Common myeloid progenitor, CD34-positive (primary cell): ENCODE data around the gene TMEM14B.

Experiments used
- CTCF ChIA-PET: fragments of 350-600 bp; sonication (Branson Sonifier 250); formaldehyde crosslinking; loops from one replicate; lab custom pipeline; 2021; ENCODE audit warnings: antibody characterized with exemption; lab: Charles Lee
- POLR2A ChIA-PET: fragments of 350-600 bp; sonication (Branson Sonifier 250); formaldehyde crosslinking; loops from one replicate; lab custom pipeline; 2021; ENCODE audit warnings: antibody characterized with exemption; lab: Charles Lee
- DNase-seq, 3 donors: peaks; one replicate each; pipeline versions ENCODE4 v3.0.0 to v3.0.0-alpha.2; 2013
- H3K27ac ChIP-seq, 2 experiments: 1 replicate in 1 of 2; 2 replicates in 1 of 2; pipeline ENCODE4 v1.7.0; 2013; ENCODE audit warnings: inconsistent platforms in 2 of 2, low read length in 2 of 2, mild to moderate bottlenecking in 2 of 2, low read depth in 1 of 2, moderate library complexity in 1 of 2; ENCODE audit not compliant: severe bottlenecking in 2 of 2, insufficient read depth in 1 of 2, poor library complexity in 1 of 2
- H3K27me3 ChIP-seq, 5 experiments: replicated peaks in 2 of 5; 1 replicate in 3 of 5; 2 replicates in 2 of 5; pipeline versions ENCODE4 v1.6.1 to v1.7.0; 2013; ENCODE audit warnings: low read length in 4 of 5, mild to moderate bottlenecking in 2 of 5, moderate library complexity in 2 of 5, inconsistent platforms in 1 of 5; ENCODE audit not compliant: insufficient read depth in 5 of 5, control insufficient read depth in 4 of 5
- H3K36me3 ChIP-seq, 4 experiments: 1 replicate in 2 of 4; 2 replicates in 2 of 4; pipeline versions ENCODE4 v1.6.1 to v1.7.0; 2013; ENCODE audit warnings: low read length in 3 of 4, control low read depth in 1 of 4, mild to moderate bottlenecking in 1 of 4; ENCODE audit not compliant: control insufficient read depth in 4 of 4, insufficient read depth in 4 of 4
- H3K4me1 ChIP-seq, 4 experiments: 1 replicate in 3 of 4; 2 replicates in 1 of 4; pipeline versions ENCODE4 v1.6.1 to v1.7.1; 2013; ENCODE audit warnings: low read length in 3 of 4, mild to moderate bottlenecking in 3 of 4, control low read depth in 1 of 4, inconsistent platforms in 1 of 4, moderate library complexity in 1 of 4; ENCODE audit not compliant: control insufficient read depth in 4 of 4, insufficient read depth in 4 of 4; ENCODE audit errors: control extremely low read depth in 1 of 4
- H3K4me3 ChIP-seq, 7 experiments: 1 replicate in 4 of 7; 2 replicates in 3 of 7; pipeline versions ENCODE4 v1.5.1 to v1.7.0; 2013; ENCODE audit warnings: mild to moderate bottlenecking in 7 of 7, low read length in 6 of 7, moderate library complexity in 6 of 7, inconsistent platforms in 2 of 7, low read depth in 2 of 7, control low read depth in 1 of 7; ENCODE audit not compliant: insufficient read depth in 4 of 7, control insufficient read depth in 1 of 7; ENCODE audit errors: extremely low read depth in 1 of 7
- H3K9me3 ChIP-seq, 5 experiments: 1 replicate in 4 of 5; 2 replicates in 1 of 5; pipeline versions ENCODE4 v1.6.1 to v1.7.1; 2013; ENCODE audit warnings: low read length in 4 of 5, mild to moderate bottlenecking in 2 of 5, inconsistent platforms in 1 of 5, low read depth in 1 of 5, moderate library complexity in 1 of 5; ENCODE audit not compliant: control insufficient read depth in 4 of 5, insufficient read depth in 2 of 5; ENCODE audit errors: control extremely low read depth in 1 of 5
- WGBS: methylation state at CpG from one replicate; pipeline ENCODE4 v1.1.5; 2013; ENCODE audit not compliant: insufficient coverage; 5-methylcytosine and 5-hydroxymethylcytosine counted together

Gene TMEM14B

GRCh38 chr6:10791673-10792072 lies 44.1 kb downstream of the TMEM14B start:
- Histone ChIP-seq H3K9me3 (no peaks in the 10 kb centered on the region), H3K27ac (no peak overlapping the region), H3K27me3 (no peaks in the 10 kb centered on the region), H3K36me3 (peaks cover 0 to 2% (median 0%) of the 10 kb centered on the region in 4 experiments), H3K4me1 (no peaks in the 10 kb centered on the region), H3K4me3 (no peak overlapping the region)
- WGBS = 100% methylated on average over 2 of the region's 5 CpGs
- ChIA-PET CTCF (interaction anchor here (3.0 kb wide), 1 partner anchor 313 kb away, joined by 12 read pairs; no protein-coding TSS in a partner anchor), POLR2A (no interaction called here)
- DNase-seq = no peak

- H3K4me1 ChIP-seq = no peaks in the 10 kb centered on the region
- CTCF ChIA-PET = interaction anchor here (0.9 to 3.0 kb wide), 2 partner anchors 10 to 313 kb away, joined by 3 to 12 read pairs; no protein-coding TSS in a partner anchor
- H3K9me3 ChIP-seq = no peaks in the 10 kb centered on the region
- H3K27me3 ChIP-seq = no peaks in the 10 kb centered on the region
- H3K36me3 ChIP-seq = peaks cover 0 to 2% (median 0%) of the 10 kb centered on the region in 4 experiments
- H3K4me3 ChIP-seq = no peak overlapping the region
- 100% methylated on average over 5 of the region's 5 CpGs for WGBS
- DNase-seq = no peak
- POLR2A ChIA-PET = no interaction called here
- no peak overlapping the region for H3K27ac ChIP-seq
These were observed 44.5 kb downstream of the TMEM14B start for GRCh38 chr6:10792101-10792500.

GRCh38 chr6:10793035-10793434 lies 45.4 kb downstream of the TMEM14B start:
- H3K4me3 ChIP-seq = no peak overlapping the region
- H3K9me3 ChIP-seq = no peaks in the 10 kb centered on the region
- H3K27ac ChIP-seq = no peak overlapping the region
- ChIA-PET POLR2A (no interaction called here), CTCF (interaction anchor here (0.9 to 3.0 kb wide), 3 partner anchors 9 to 314 kb away, joined by 3 to 12 read pairs (median 3); no protein-coding TSS in a partner anchor)
- no peaks in the 10 kb centered on the region for H3K27me3 ChIP-seq
- 100% methylated on average over 1 of the region's 3 CpGs for WGBS
- DNase-seq = no peak
- H3K4me1 ChIP-seq = no peaks in the 10 kb centered on the region
- H3K36me3 ChIP-seq = peaks cover 0 to 2% (median 0%) of the 10 kb centered on the region in 4 experiments

- 96% methylated on average over 6 of the region's 6 CpGs for WGBS
- Histone ChIP-seq H3K9me3 (no peaks in the 10 kb centered on the region), H3K4me1 (no peaks in the 10 kb centered on the region), H3K27ac (no peak overlapping the region), H3K4me3 (no peak overlapping the region), H3K36me3 (peaks cover 0 to 2% (median 0%) of the 10 kb centered on the region in 4 experiments), H3K27me3 (no peaks in the 10 kb centered on the region)
- CTCF ChIA-PET = interaction anchor here (1.2 to 3.0 kb wide), 4 partner anchors 9 to 315 kb away, joined by 3 to 12 read pairs (median 4); no protein-coding TSS in a partner anchor
- no peak for DNase-seq
- POLR2A ChIA-PET = no interaction called here
These were observed 46.1 kb downstream of the TMEM14B start for GRCh38 chr6:10793695-10794094.

GRCh38 chr6:10794239-10794638 lies 46.6 kb downstream of the TMEM14B start:
- peak; percentile 13 to 70 (median 30) for DNase-seq
- Histone ChIP-seq H3K9me3 (no peaks in the 10 kb centered on the region), H3K4me3 (no peak overlapping the region), H3K4me1 (no peaks in the 10 kb centered on the region), H3K27ac (no peak overlapping the region), H3K36me3 (peaks cover 0 to 2% (median 0%) of the 10 kb centered on the region in 4 experiments), H3K27me3 (no peaks in the 10 kb centered on the region)
- POLR2A ChIA-PET = no interaction called here
- CTCF ChIA-PET = interaction anchor here (1.2 to 3.0 kb wide), 5 partner anchors 9 to 318 kb away, joined by 3 to 12 read pairs (median 4); no protein-coding TSS in a partner anchor
- 91% methylated on average over 1 of the region's 3 CpGs for WGBS

- no peaks in the 10 kb centered on the region for H3K27me3 ChIP-seq
- DNase-seq = no peak
- POLR2A ChIA-PET = no interaction called here
- CTCF ChIA-PET = interaction anchor here (0.6 to 3.5 kb wide), 10 partner anchors 14 to 331 kb away, joined by 3 to 48 read pairs (median 3); no protein-coding TSS in a partner anchor
- WGBS = 94% methylated on average over 2 of the region's 3 CpGs
- no peaks in the 10 kb centered on the region for H3K9me3 ChIP-seq
- H3K27ac ChIP-seq = no peak overlapping the region
- no peaks in the 10 kb centered on the region for H3K36me3 ChIP-seq
- H3K4me1 ChIP-seq = no peaks in the 10 kb centered on the region
- H3K4me3 ChIP-seq = no peak overlapping the region
These were observed 53.2 kb downstream of the TMEM14B start for GRCh38 chr6:10800810-10801209.

- Histone ChIP-seq H3K4me3 (no peak overlapping the region), H3K36me3 (no peaks in the 10 kb centered on the region), H3K27me3 (no peaks in the 10 kb centered on the region), H3K4me1 (no peaks in the 10 kb centered on the region), H3K9me3 (no peaks in the 10 kb centered on the region), H3K27ac (no peak overlapping the region)
- 13% methylated on average over 1 of the region's 2 CpGs for WGBS
- CTCF ChIA-PET = interaction anchor here (0.8 to 3.5 kb wide), 16 partner anchors 9 to 332 kb away, joined by 3 to 48 read pairs (median 3); no protein-coding TSS in a partner anchor
- peak; percentile 48 to 71 (median 66) for DNase-seq
- POLR2A ChIA-PET = no interaction called here
These were observed 53.7 kb downstream of the TMEM14B start for GRCh38 chr6:10801224-10801848.
